ENCODE results near the gene ADAMTS20.

DNA sequence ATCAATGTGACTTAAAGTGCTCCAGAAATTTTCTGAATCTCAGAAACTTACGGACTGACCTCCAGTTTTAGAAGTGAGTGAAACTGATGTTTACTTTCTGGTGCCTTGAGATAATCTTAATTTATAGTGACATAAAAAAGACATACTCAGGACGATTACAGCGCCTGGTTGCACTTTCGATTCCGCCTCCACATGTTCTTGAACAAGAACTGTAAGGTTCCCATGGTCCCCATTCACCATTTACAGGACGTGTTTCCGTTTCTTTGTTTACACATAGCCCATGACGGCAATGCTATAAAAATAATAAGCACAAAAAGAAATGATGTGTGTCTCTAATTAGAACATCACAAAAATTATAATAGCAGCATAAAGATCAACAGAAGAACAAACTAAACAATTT, 98.2 kb downstream of the ADAMTS20 start:
- TF ChIP-seq, protein P1, sequence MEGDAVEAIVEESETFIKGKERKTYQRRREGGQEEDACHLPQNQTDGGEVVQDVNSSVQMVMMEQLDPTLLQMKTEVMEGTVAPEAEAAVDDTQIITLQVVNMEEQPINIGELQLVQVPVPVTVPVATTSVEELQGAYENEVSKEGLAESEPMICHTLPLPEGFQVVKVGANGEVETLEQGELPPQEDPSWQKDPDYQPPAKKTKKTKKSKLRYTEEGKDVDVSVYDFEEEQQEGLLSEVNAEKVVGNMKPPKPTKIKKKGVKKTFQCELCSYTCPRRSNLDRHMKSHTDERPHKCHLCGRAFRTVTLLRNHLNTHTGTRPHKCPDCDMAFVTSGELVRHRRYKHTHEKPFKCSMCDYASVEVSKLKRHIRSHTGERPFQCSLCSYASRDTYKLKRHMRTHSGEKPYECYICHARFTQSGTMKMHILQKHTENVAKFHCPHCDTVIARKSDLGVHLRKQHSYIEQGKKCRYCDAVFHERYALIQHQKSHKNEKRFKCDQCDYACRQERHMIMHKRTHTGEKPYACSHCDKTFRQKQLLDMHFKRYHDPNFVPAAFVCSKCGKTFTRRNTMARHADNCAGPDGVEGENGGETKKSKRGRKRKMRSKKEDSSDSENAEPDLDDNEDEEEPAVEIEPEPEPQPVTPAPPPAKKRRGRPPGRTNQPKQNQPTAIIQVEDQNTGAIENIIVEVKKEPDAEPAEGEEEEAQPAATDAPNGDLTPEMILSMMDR (IDR thresholded peaks at IDR 0.05), result no peak
- no peak for TF ChIP-seq POLR2A (IDR thresholded peaks at IDR 0.05)
